HepG2 (cell line): ENCODE results near the gene CASR. TPM values are rescaled to one million over a fixed set of nuclear protein-coding genes. Genes with fewer than 3 reads are reported as not detected.

ENCODE experiments used
- ATAC-seq: fragments of 200-7000 bp; cut with Tn5 transposase; 3 replicates; pipeline ENCODE4 v1.9.1; 2020; ENCODE audit warnings: mild to moderate bottlenecking, moderate library complexity
- BruUV-seq: library from RNA; stranded (reverse); fragments of 400-500 nt; replicated peaks from 2 replicates; lab custom pipeline; 2021; lab: Mats Ljungman, UMichigan
- CTCF ChIA-PET: fragments of 300-600 bp; formaldehyde crosslinking; extraction: SDS; loops from one replicate; lab custom pipeline; 2021; ENCODE audit warnings: low total read pairs, inconsistent platforms, low intra/inter-chr PET ratio; lab: Yijun Ruan, JAX
- POLR2A ChIA-PET: fragments of 350-600 bp; sonication (Branson Sonifier 250); formaldehyde crosslinking; loops from one replicate; lab custom pipeline; 2020; ENCODE audit warnings: antibody characterized with exemption, inconsistent platforms; lab: Yijun Ruan, JAX
- DNase-seq: peaks from one replicate; pipeline ENCODE4 v3.0.0-alpha.2; 2015; ENCODE audit warnings: low spot score
- FAIRE-seq: peaks from 3 replicates; lab custom pipeline; 2011; peaks lifted over from hg19 to GRCh38; lab: Jason Lieb, UNC
- H2AFZ ChIP-seq: one replicate; pipeline ENCODE4 v1.6.1; 2011; ENCODE audit warnings: low read length, inconsistent platforms
- H3K27ac ChIP-seq: fragments of 300-600 bp; 3 replicates; pipeline ENCODE4 v1.8.0; 2011; ENCODE audit warnings: mixed run types, mild to moderate bottlenecking, mixed read lengths, low read length, inconsistent platforms; ENCODE audit not compliant: insufficient read depth; ENCODE audit errors: extremely low read length
- H3K27me3 ChIP-seq, 2 experiments: fragments of 200-600 bp in 1 of 2; 2 replicates in 1 of 2; 3 replicates in 1 of 2; pipeline versions ENCODE4 v1.6.0 to v1.8.0; 2011; ENCODE audit warnings: low read length in 2 of 2, mild to moderate bottlenecking in 2 of 2, moderate library complexity in 2 of 2, inconsistent platforms in 1 of 2; ENCODE audit not compliant: insufficient read depth in 2 of 2, control insufficient read depth in 1 of 2
- H3K36me3 ChIP-seq, 2 experiments: fragments of 200-600 bp in 1 of 2; replicated peaks in 1 of 2; 2 replicates in 1 of 2; 3 replicates in 1 of 2; pipeline versions ENCODE4 v1.5.1 to v1.8.0; 2011; ENCODE audit warnings: low read length in 2 of 2, inconsistent platforms in 1 of 2; ENCODE audit not compliant: insufficient read depth in 2 of 2, control insufficient read depth in 1 of 2
- H3K4me1 ChIP-seq: 2 replicates; pipeline ENCODE4 v1.5.1; 2012; ENCODE audit warnings: low read length, inconsistent platforms; ENCODE audit not compliant: insufficient read depth
- H3K4me2 ChIP-seq: 2 replicates; pipeline ENCODE4 v1.6.0; 2011; ENCODE audit warnings: low read depth, low read length, inconsistent platforms
- H3K4me3 ChIP-seq, 3 experiments: fragments of 200-600 bp in 1 of 3; sonication (generic), shearing (Covaris generic) in 1 of 3; replicated peaks in 1 of 3; 2 replicates each; pipeline ENCODE4 v1.5.1; 2011 to 2016; ENCODE audit warnings: low read length in 3 of 3, inconsistent platforms in 2 of 3, low read depth in 2 of 3, mild to moderate bottlenecking in 2 of 3, control low read depth in 1 of 3, mixed read lengths in 1 of 3; ENCODE audit not compliant: insufficient read depth in 1 of 3
- H3K79me2 ChIP-seq: one replicate; pipeline ENCODE4 v1.6.1; 2011; ENCODE audit warnings: low read length, inconsistent platforms; ENCODE audit not compliant: insufficient read depth
- H3K9ac ChIP-seq: 2 replicates; pipeline ENCODE4 v1.6.0; 2011; ENCODE audit warnings: mild to moderate bottlenecking, low read depth, low read length, inconsistent platforms; ENCODE audit not compliant: insufficient read depth
- H3K9me3 ChIP-seq: 2 replicates; pipeline ENCODE4 v1.5.1; 2012; ENCODE audit warnings: mild to moderate bottlenecking, low read length
- H4K20me1 ChIP-seq: 2 replicates; pipeline ENCODE4 v1.6.0; 2011; ENCODE audit warnings: inconsistent platforms, mild to moderate bottlenecking, low read length, moderate library complexity; ENCODE audit not compliant: insufficient read depth
- DPF2 ChIP-seq: sonication (generic); formaldehyde crosslinking; IDR thresholded peaks from 2 replicates; pipeline ENCODE4 v1.4.0; 2020; ENCODE audit warnings: mild to moderate bottlenecking, low read depth, missing genetic modification reagents, borderline replicate concordance
- IRF2 ChIP-seq: IDR thresholded peaks from 2 replicates; pipeline ENCODE4 v1.6.1; 2018; ENCODE audit warnings: missing genetic modification reagents, missing compliant biosample characterization
- ISL2 ChIP-seq: sonication (generic); formaldehyde crosslinking; IDR thresholded peaks from 2 replicates; pipeline ENCODE4 v1.5.0; 2020; ENCODE audit warnings: missing genetic modification reagents
- MTF2 ChIP-seq: sonication (generic); formaldehyde crosslinking; IDR thresholded peaks from 2 replicates; pipeline ENCODE4 v1.5.0; 2020; ENCODE audit warnings: missing genetic modification reagents, borderline replicate concordance
- NRL ChIP-seq: sonication (generic); formaldehyde crosslinking; IDR thresholded peaks from 2 replicates; pipeline ENCODE4 v1.5.0; 2020; ENCODE audit warnings: missing genetic modification reagents, mild to moderate bottlenecking, moderate library complexity, borderline replicate concordance
- PATZ1 ChIP-seq: sonication (generic); formaldehyde crosslinking; IDR thresholded peaks from 2 replicates; pipeline ENCODE4 v1.4.0; 2020; ENCODE audit warnings: missing genetic modification reagents
- SMC3 ChIP-seq: IDR thresholded peaks from 2 replicates; pipeline ENCODE4 v1.6.1; 2011; ENCODE audit warnings: low read length, improper control_type of control experiment
- SRF ChIP-seq: IDR thresholded peaks from 2 replicates; pipeline ENCODE4 v1.6.1; 2011; ENCODE audit warnings: mild to moderate bottlenecking, low read depth, low read length, moderate library complexity
- ZNF224 ChIP-seq: sonication (generic); formaldehyde crosslinking; IDR thresholded peaks from 2 replicates; pipeline ENCODE4 v1.5.0; 2020; ENCODE audit warnings: mild to moderate bottlenecking, missing genetic modification reagents
- ZNF558 ChIP-seq: sonication (generic); formaldehyde crosslinking; IDR thresholded peaks from 2 replicates; pipeline ENCODE4 v1.9.0; 2022; ENCODE audit warnings: mild to moderate bottlenecking, missing genetic modification reagents, borderline replicate concordance
- in situ Hi-C: cut with HindIII; loops from 2 replicates; pipeline ENCODE4 v1.10.0; 2017; ENCODE audit warnings: low pct_unique_long_range_greater_than_20kb; ENCODE audit not compliant: extremely low pct_ligation_motif_present
- intact Hi-C: fragments of 100-400 bp; cut with micrococcal nuclease; formaldehyde crosslinking; loops from one replicate; pipeline ENCODE4 v1.10.0; 2022; ENCODE audit not compliant: unreplicated experiment
- polyA plus RNA-seq, 8 experiments: library from polyadenylated mRNA; depleted of rRNA in 3 of 8; stranded (reverse) in 7 of 8; unstranded in 1 of 8; fragments of >200 nt; fragmentation: Illumina TruSeq in 4 of 8; extraction: Trizol in 4 of 8; gene quantifications; 2 replicates each; pipeline versions ENCODE4 v1.2.1 to v1.2.3, GENCODE V29; 2011 to 2016; ENCODE audit warnings: low read depth in 4 of 8, missing spikeins in 1 of 8, mixed read lengths in 1 of 8; ENCODE audit not compliant: insufficient read depth in 1 of 8
- total RNA-seq, 5 experiments: library from RNA; depleted of rRNA; stranded (reverse); fragments of >200 nt; fragmentation: Illumina TruSeq; extraction: Trizol; gene quantifications; 2 replicates each; pipeline ENCODE4 v1.2.3, GENCODE V29; 2016; ENCODE audit warnings: low read depth in 1 of 5

The CASR gene
- total and polyA plus RNA-seq, 2 of the 13 experiments (the other 11 are each of a cell fraction or from before 2014, with no cell fraction given), result not detected

GRCh38 chr3:122307976-122308375 is 124.5 kb downstream of the CASR start:
- Histone ChIP-seq H3K4me3 (no peak overlapping the region), H3K4me1 (peaks cover 45% of the 10 kb centered on the region), H3K9me3 (no peaks in the 10 kb centered on the region), H3K27ac (no peak overlapping the region), H3K79me2 (no peaks in the 10 kb centered on the region), H4K20me1 (no peaks in the 10 kb centered on the region), H3K27me3 (no peaks in the 10 kb centered on the region), H2AFZ (no peak overlapping the region), H3K9ac (no peak overlapping the region), H3K36me3 (no peaks in the 10 kb centered on the region), H3K4me2 (no peak overlapping the region)
- ChIA-PET POLR2A (interaction anchor here (2.6 kb wide), 1 partner anchor 108 kb away, joined by 16 read pairs; the partner anchor contains the start of gene WDR5B), CTCF (no interaction called here)
- DNase-seq (no peak), FAIRE-seq (no peak), ATAC-seq (no peak)
- BruUV-seq, result no TSS peak
- TF ChIP-seq ISL2 (CRISPR knock-in tag) (no peak), MTF2 (CRISPR knock-in tag) (no peak), IRF2 (no peak), SRF (no peak), PATZ1 (CRISPR knock-in tag) (no peak), NRL (CRISPR knock-in tag) (no peak), ZNF558 (CRISPR knock-in tag) (no peak), DPF2 (CRISPR knock-in tag) (no peak), ZNF224 (CRISPR knock-in tag) (no peak), SMC3 (no peak)
- in situ Hi-C loops, result no loop called here
- intact Hi-C loops, result loop anchor here (10.0 kb wide), 1 partner anchor 367 kb away; no protein-coding TSS in a partner anchor
